Ovary (tissue), 3 donors: Measurements from ENCODE around the gene CHAF1A.

ENCODE experiments used
- EP300 ChIP-seq: sonication (generic); formaldehyde crosslinking; IDR thresholded peaks from one replicate; pipeline ENCODE4 v1.6.1; 2017; ENCODE audit warnings: antibody characterized with exemption
- POLR2A ChIP-seq: fragments of 450-650 bp; IDR thresholded peaks from one replicate; pipeline ENCODE4 v1.6.1; 2017; ENCODE audit warnings: antibody characterized with exemption, mild to moderate bottlenecking, moderate library complexity
- TF ChIP-seq, protein P1 (sequence below), 3 donors: fragments of 450-650 bp in 2 of 3; fragments of 200-600 bp in 1 of 3; IDR thresholded peaks; one replicate each; pipeline versions ENCODE4 v1.5.1 to v1.8.0; 2016 to 2022; ENCODE audit warnings: antibody characterized with exemption in 3 of 3, mild to moderate bottlenecking in 1 of 3
- donor health status: DM: no; HTN: no; CAD: no.

DNA sequence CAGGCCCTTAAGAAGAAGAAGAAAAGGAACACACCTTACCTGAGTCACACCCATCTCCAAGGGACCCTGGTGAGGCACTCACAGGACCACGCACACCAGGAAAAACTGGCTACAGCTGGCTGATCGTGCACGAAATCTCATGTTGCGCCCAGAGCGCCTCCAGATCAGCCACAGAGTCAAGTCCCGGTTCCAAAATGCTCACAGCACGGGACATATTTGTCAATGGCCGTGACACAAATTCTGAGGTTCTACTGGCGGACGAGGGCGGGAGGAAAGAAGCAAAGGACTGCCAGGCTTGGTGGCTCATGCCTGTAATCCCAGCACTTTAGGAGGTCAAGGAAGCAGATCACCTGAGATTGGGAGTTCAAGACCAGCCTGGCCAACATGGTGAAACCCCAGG lies 23.6 kb upstream of the CHAF1A start:
- TF ChIP-seq EP300, result no peak
- TF ChIP-seq, protein P1, sequence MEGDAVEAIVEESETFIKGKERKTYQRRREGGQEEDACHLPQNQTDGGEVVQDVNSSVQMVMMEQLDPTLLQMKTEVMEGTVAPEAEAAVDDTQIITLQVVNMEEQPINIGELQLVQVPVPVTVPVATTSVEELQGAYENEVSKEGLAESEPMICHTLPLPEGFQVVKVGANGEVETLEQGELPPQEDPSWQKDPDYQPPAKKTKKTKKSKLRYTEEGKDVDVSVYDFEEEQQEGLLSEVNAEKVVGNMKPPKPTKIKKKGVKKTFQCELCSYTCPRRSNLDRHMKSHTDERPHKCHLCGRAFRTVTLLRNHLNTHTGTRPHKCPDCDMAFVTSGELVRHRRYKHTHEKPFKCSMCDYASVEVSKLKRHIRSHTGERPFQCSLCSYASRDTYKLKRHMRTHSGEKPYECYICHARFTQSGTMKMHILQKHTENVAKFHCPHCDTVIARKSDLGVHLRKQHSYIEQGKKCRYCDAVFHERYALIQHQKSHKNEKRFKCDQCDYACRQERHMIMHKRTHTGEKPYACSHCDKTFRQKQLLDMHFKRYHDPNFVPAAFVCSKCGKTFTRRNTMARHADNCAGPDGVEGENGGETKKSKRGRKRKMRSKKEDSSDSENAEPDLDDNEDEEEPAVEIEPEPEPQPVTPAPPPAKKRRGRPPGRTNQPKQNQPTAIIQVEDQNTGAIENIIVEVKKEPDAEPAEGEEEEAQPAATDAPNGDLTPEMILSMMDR (IDR thresholded peaks at IDR 0.05), result no peak
- no peak for TF ChIP-seq POLR2A
